ENCODE data around the gene HOXA3. TPM values are rescaled to one million over a fixed set of nuclear protein-coding genes. Genes with fewer than 3 reads are reported as not detected.

Gene HOXA3
- total RNA-seq, 1 experiment from 2014 or later = 50.5 TPM

- CTCF ChIA-PET = interaction anchor here (0.5 kb wide), 1 partner anchor 1090 kb away, joined by 4 read pairs; no protein-coding TSS in a partner anchor
- no peaks in the 10 kb centered on the region for H4K20me1 ChIP-seq (ENCODE audit: insufficient read depth)
- H3K27me3 ChIP-seq (ENCODE audit: insufficient read depth, low read depth) = no peaks in the 10 kb centered on the region
- no TSS peak for BruUV-seq (replicated peaks)
- DNase-seq = no peak
- no peaks in the 10 kb centered on the region for H3K79me2 ChIP-seq (ENCODE audit: low read depth)
- no peak overlapping the region for H3K27ac ChIP-seq
- POLR2A ChIA-PET (ENCODE audit: unreplicated experiment) = interaction anchor here (0.6 kb wide), 1 partner anchor 19 kb away, joined by 5 read pairs; no protein-coding TSS in a partner anchor
- H3K4me3 ChIP-seq = no peak overlapping the region
- no peaks in the 10 kb centered on the region for H3K9me2 ChIP-seq (ENCODE audit: insufficient read depth)
- peaks cover 47% of the 10 kb centered on the region for H3K4me1 ChIP-seq (replicated peaks; ENCODE audit: insufficient read depth)
- intact Hi-C loops (cut with micrococcal nuclease; ENCODE audit: unreplicated experiment) = no loop called here
- no peaks in the 10 kb centered on the region for H3K36me3 ChIP-seq (ENCODE audit: low read depth)
- no peaks in the 10 kb centered on the region for H3K9me3 ChIP-seq (ENCODE audit: insufficient read depth, low read depth)
- no peak overlapping the region for H2AFZ ChIP-seq
- H3F3A ChIP-seq (ENCODE audit: insufficient read depth, low read depth) = peaks cover 37% of the 10 kb centered on the region
- no peak overlapping the region for H3K4me2 ChIP-seq
- TF ChIP-seq EZH2 (IDR thresholded peaks at IDR 0.05; ENCODE audit: low read depth) (no peak), CTCF (conservative IDR thresholded peaks at IDR 0.05) (no peak)
Observed at GRCh38 chr7:27083646-27084045, 68.7 kb downstream of the HOXA3 start.

DNA sequence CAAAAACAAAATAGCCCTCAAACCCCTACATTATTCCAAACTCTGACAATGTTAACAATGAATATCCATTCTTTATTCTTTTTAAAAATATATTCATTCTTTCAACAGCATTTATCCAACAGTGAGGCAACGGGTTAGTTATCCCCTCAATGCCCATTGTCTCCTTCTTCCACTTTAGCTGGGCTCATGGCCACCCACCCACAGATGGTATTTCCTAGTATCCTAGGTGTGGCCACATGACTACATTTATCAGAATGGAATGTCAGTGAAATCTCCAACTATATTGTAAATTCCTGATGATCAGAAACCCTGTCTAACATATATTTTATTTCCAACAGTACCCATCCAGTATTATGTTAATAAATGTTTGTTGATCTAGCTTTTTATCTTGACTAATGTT lies 70.2 kb downstream of the HOXA3 start:
- no peaks in the 10 kb centered on the region for H3K36me3 ChIP-seq (ENCODE audit: low read depth)
- peak; percentile 48 to 85 for DNase-seq
- H4K20me1 ChIP-seq (ENCODE audit: insufficient read depth) = no peaks in the 10 kb centered on the region
- no TSS peak for BruUV-seq (replicated peaks)
- peaks cover 44% of the 10 kb centered on the region for H3F3A ChIP-seq (ENCODE audit: insufficient read depth, low read depth)
- no peaks in the 10 kb centered on the region for H3K27me3 ChIP-seq (ENCODE audit: insufficient read depth, low read depth)
- POLR2A ChIA-PET (ENCODE audit: unreplicated experiment) = no interaction called here
- no peaks in the 10 kb centered on the region for H3K9me3 ChIP-seq (ENCODE audit: insufficient read depth, low read depth)
- TF ChIP-seq EZH2 (IDR thresholded peaks at IDR 0.05; ENCODE audit: low read depth) (no peak), CTCF (conservative IDR thresholded peaks at IDR 0.05) (no peak)
- H3K27ac ChIP-seq = peak overlapping the region; percentile 84
- peak overlapping the region; percentile 71 for H3K4me2 ChIP-seq
- H2AFZ ChIP-seq = no peak overlapping the region
- H3K4me1 ChIP-seq (replicated peaks; ENCODE audit: insufficient read depth) = peaks cover 55% of the 10 kb centered on the region
- intact Hi-C loops (cut with micrococcal nuclease; ENCODE audit: unreplicated experiment) = loop anchor here (1.0 kb wide), 2 partner anchors 33 to 218 kb away; partner anchors contain the start of gene SKAP2
- H3K9me2 ChIP-seq (ENCODE audit: insufficient read depth) = no peaks in the 10 kb centered on the region
- H3K79me2 ChIP-seq (ENCODE audit: low read depth) = no peaks in the 10 kb centered on the region
- H3K4me3 ChIP-seq = no peak overlapping the region
- CTCF ChIA-PET = interaction anchor here (1.1 kb wide), 1 partner anchor 29 kb away, joined by 3 read pairs; no protein-coding TSS in a partner anchor

DNA sequence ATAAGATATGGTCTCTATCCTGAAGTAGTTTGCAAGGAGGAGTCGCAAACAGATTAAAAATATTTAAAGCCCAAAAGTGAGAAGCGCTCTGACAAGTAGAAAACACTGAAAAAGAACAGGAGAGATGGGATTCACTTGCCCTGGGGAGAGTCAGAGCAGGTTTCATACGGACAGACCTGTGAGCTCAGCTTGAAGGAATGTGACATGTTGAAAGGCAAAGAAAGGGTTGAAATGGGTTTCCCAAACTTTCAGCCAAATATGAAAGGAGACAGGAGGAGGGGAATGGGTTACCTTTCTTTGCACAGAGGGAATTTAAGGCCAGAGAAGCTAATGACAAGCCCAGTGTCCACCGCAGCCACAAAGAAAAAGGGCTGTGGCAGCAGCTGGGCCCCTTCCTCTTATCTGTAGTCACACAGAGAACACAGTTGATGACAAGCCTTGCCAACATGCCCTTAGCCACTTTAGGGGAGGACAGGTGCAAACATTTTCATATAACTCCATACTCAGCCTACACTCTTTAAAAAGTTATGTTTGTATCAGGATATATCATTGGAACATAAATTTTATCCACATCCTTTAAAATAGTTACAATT lies 71.4 kb downstream of the HOXA3 start:
- POLR2A ChIA-PET (ENCODE audit: unreplicated experiment) = interaction anchor here (0.5 to 0.7 kb wide), 3 partner anchors 25 to 394 kb away, joined by 3 to 4 read pairs (median 3); no protein-coding TSS in a partner anchor
- peak; percentile 59 to 94 for DNase-seq
- H3K79me2 ChIP-seq (ENCODE audit: low read depth) = no peaks in the 10 kb centered on the region
- H3K4me1 ChIP-seq (replicated peaks; ENCODE audit: insufficient read depth) = peaks cover 55% of the 10 kb centered on the region
- H3K9me3 ChIP-seq (ENCODE audit: insufficient read depth, low read depth) = no peaks in the 10 kb centered on the region
- CTCF ChIA-PET = interaction anchor here (0.6 kb wide), 2 partner anchors 11 to 163 kb away, joined by 3 to 9 read pairs; no protein-coding TSS in a partner anchor
- no peaks in the 10 kb centered on the region for H3K36me3 ChIP-seq (ENCODE audit: low read depth)
- no peaks in the 10 kb centered on the region for H3K27me3 ChIP-seq (ENCODE audit: insufficient read depth, low read depth)
- TF ChIP-seq CTCF (conservative IDR thresholded peaks at IDR 0.05) (no peak), EZH2 (IDR thresholded peaks at IDR 0.05; ENCODE audit: low read depth) (no peak)
- peak overlapping the region; percentile 71 for H3K4me2 ChIP-seq
- peak overlapping the region; percentile 49; the same call in 1 of the 2 replicates for H2AFZ ChIP-seq
- peaks cover 44% of the 10 kb centered on the region for H3F3A ChIP-seq (ENCODE audit: insufficient read depth, low read depth)
- H4K20me1 ChIP-seq (ENCODE audit: insufficient read depth) = no peaks in the 10 kb centered on the region
- H3K9me2 ChIP-seq (ENCODE audit: insufficient read depth) = no peaks in the 10 kb centered on the region
- no TSS peak for BruUV-seq (replicated peaks)
- intact Hi-C loops (cut with micrococcal nuclease; ENCODE audit: unreplicated experiment) = loop anchor here (2.0 kb wide), 1 partner anchor 14 kb away; no protein-coding TSS in a partner anchor
- H3K4me3 ChIP-seq = peak overlapping the region; percentile 12; the same call in 1 of the 2 replicates
- peak overlapping the region; percentile 84 for H3K27ac ChIP-seq
